Ovary (tissue), 9 donors: Measurements from ENCODE around the gene SNX5. TPM values are rescaled to one million over a fixed set of nuclear protein-coding genes. Genes with fewer than 3 reads are reported as not detected.

Source experiments
- DNase-seq, 5 donors: peaks; one replicate each; pipeline ENCODE4 v3.0.0-alpha.2; 2019 to 2020
- H3K27ac ChIP-seq, 2 donors: fragments of 200-600 bp; one replicate each; pipeline versions ENCODE4 v1.5.1 to v1.8.0; 2019 to 2022
- H3K27me3 ChIP-seq: fragments of 200-600 bp; one replicate; pipeline ENCODE4 v1.8.0; 2022
- H3K36me3 ChIP-seq: fragments of 200-600 bp; sonication (generic); one replicate; pipeline ENCODE4 v1.5.1; 2019
- H3K4me1 ChIP-seq: one replicate; pipeline ENCODE4 v1.8.1; 2013; ENCODE audit warnings: mild to moderate bottlenecking, moderate library complexity; ENCODE audit not compliant: insufficient read depth
- H3K4me3 ChIP-seq: fragments of 200-600 bp; sonication (generic); one replicate; pipeline ENCODE4 v1.5.1; 2017
- H3K9me3 ChIP-seq, 2 donors: fragments of 200-600 bp in 1 of 2; sonication (generic) in 1 of 2; one replicate each; pipeline versions ENCODE4 v1.5.1 to v1.8.1; 2013 to 2019; ENCODE audit warnings: mild to moderate bottlenecking in 1 of 2, moderate library complexity in 1 of 2
- CTCF ChIP-seq, 3 donors: fragments of 450-650 bp in 2 of 3; fragments of 200-600 bp in 1 of 3; IDR thresholded peaks; one replicate each; pipeline versions ENCODE4 v1.5.1 to v1.8.0; 2016 to 2022; ENCODE audit warnings: antibody characterized with exemption in 3 of 3, mild to moderate bottlenecking in 1 of 3
- EP300 ChIP-seq: sonication (generic); formaldehyde crosslinking; IDR thresholded peaks from one replicate; pipeline ENCODE4 v1.6.1; 2017; ENCODE audit warnings: antibody characterized with exemption
- POLR2A ChIP-seq: fragments of 450-650 bp; IDR thresholded peaks from one replicate; pipeline ENCODE4 v1.6.1; 2017; ENCODE audit warnings: antibody characterized with exemption, mild to moderate bottlenecking, moderate library complexity
- WGBS, 3 donors: extraction: QIAGEN DNeasy Blood & Tissue Kit in 1 of 3; methylation state at CpG; one replicate each; pipeline versions ENCODE4 v1.1.5 to v1.1.7; 2013 to 2017; 5-methylcytosine and 5-hydroxymethylcytosine counted together
- intact Hi-C, 4 donors: fragments of 100-400 bp; cut with DNase I; formaldehyde crosslinking; loops; one replicate each; pipeline versions ENCODE4 v1.11.0 to v1.15.1; 2022 to 2023
- polyA plus RNA-seq, 2 donors: library from polyadenylated mRNA; stranded (reverse); fragments of 200-250 nt in 1 of 2; fragments of 350-450 nt in 1 of 2; fragmentation: Illumina TruSeq in 1 of 2; extraction: RNeasy Lipid Tissue Mini Kit (QIAGEN cat#74804) in 1 of 2; gene quantifications; one replicate each; pipeline ENCODE4 v1.2.3, GENCODE V29; 2013 to 2014
- total RNA-seq, 7 donors: library from RNA; depleted of rRNA in 2 of 7; stranded (reverse); fragments of >200 nt in 2 of 7; fragmentation: NEBNext Ultra II Directional in 3 of 7; extraction: Animal tissue kit (Norgen Biotek cat#: 25700) in 3 of 7; gene quantifications; one replicate each; pipeline versions ENCODE4 v1.1.0 to v1.2.4, GENCODE V29; 2016 to 2023
- donor health status: DM: no; HTN: no; CAD: no; lungs with moderate emphysema.
- donor health status: DM: no; HTN: no; CAD: no.
- donor health status: Bipolar disorder and iron deficiency.
- donor health status: DM: yes; HTN: yes; CAD: no.
- donor health status: DM: no; HTN: no; CAD: no.
- donor health status: DM: yes; HTN: yes; CAD: no.

The SNX5 gene
- total and polyA plus RNA-seq, 9 donors, result 74.0 to 143 (median 101) TPM

GRCh38 chr20:17936761-17937732, 31.5 kb downstream of the SNX5 start:
- TF ChIP-seq EP300 (no peak), POLR2A (no peak), CTCF (IDR thresholded peaks at IDR 0.05) (no peak)
- intact Hi-C loops, result loop anchor here in 1 of 4 donors (5.0 kb wide), 1 partner anchor 40 kb away; no protein-coding TSS in a partner anchor
- H3K27me3 ChIP-seq, result no peaks in the 10 kb centered on the region
- no peaks in the 10 kb centered on the region for H3K9me3 ChIP-seq
- DNase-seq, result peak; percentile 63 to 73 (median 69)
- peak overlapping the region; percentile 15 to 50 for H3K27ac ChIP-seq
- H3K36me3 ChIP-seq, result no peaks in the 10 kb centered on the region
- no peak overlapping the region for H3K4me3 ChIP-seq
- peaks cover 20% of the 10 kb centered on the region for H3K4me1 ChIP-seq
- WGBS, 3 donors, result 1 to 10% (median 5%) methylated on average over 19 of the region's 19 CpGs

GRCh38 chr20:17936286-17936760, 32.3 kb downstream of the SNX5 start:
- Histone ChIP-seq H3K36me3 (no peaks in the 10 kb centered on the region), H3K27ac (peak overlapping the region; percentile 15 to 50), H3K4me1 (peaks cover 20% of the 10 kb centered on the region), H3K9me3 (no peaks in the 10 kb centered on the region), H3K27me3 (no peaks in the 10 kb centered on the region), H3K4me3 (no peak overlapping the region)
- intact Hi-C loops, result loop anchor here in 1 of 4 donors (5.0 kb wide), 1 partner anchor 39 kb away; no protein-coding TSS in a partner anchor
- no peak for TF ChIP-seq CTCF (IDR thresholded peaks at IDR 0.05)
- no peak for TF ChIP-seq POLR2A
- no peak for TF ChIP-seq EP300
- no peak for DNase-seq
- 19 to 32% (median 23%) methylated on average over 8 of the region's 8 CpGs for WGBS, 3 donors

- WGBS, 3 donors, result 45 to 70% (median 68%) methylated on average over 9 of the region's 9 CpGs
- H3K9me3 ChIP-seq, result no peaks in the 10 kb centered on the region
- H3K27me3 ChIP-seq, result no peaks in the 10 kb centered on the region
- no peak overlapping the region for H3K4me3 ChIP-seq
- H3K36me3 ChIP-seq, result no peaks in the 10 kb centered on the region
- TF ChIP-seq EP300 (no peak), CTCF (IDR thresholded peaks at IDR 0.05) (no peak), POLR2A (no peak)
- intact Hi-C loops, result loop anchor here in 1 of 4 donors (5.0 kb wide), 1 partner anchor 38 kb away; no protein-coding TSS in a partner anchor
- H3K27ac ChIP-seq, result peak overlapping the region in 1 of 2 donors; percentile 50
- peaks cover 20% of the 10 kb centered on the region for H3K4me1 ChIP-seq
- peak in 1 of 5 donors; percentile 29 for DNase-seq
Measured at GRCh38 chr20:17935761-17936160, 32.8 kb downstream of the SNX5 start.

- intact Hi-C loops, result loop anchor here in 1 of 4 donors (5.0 kb wide), 1 partner anchor 38 kb away; no protein-coding TSS in a partner anchor
- no peak overlapping the region for H3K27ac ChIP-seq
- 89 to 94% (median 93%) methylated on average over 3 of the region's 3 CpGs for WGBS, 3 donors
Measured at GRCh38 chr20:17935186-17935585, 33.4 kb downstream of the SNX5 start.

More at GRCh38 chr20:17935186-17935585, 33.4 kb downstream of the SNX5 start:
- H3K27me3 ChIP-seq, result no peaks in the 10 kb centered on the region
- no peak for DNase-seq
- no peaks in the 10 kb centered on the region for H3K9me3 ChIP-seq
- no peak for TF ChIP-seq EP300
- no peak for TF ChIP-seq POLR2A
- TF ChIP-seq CTCF (IDR thresholded peaks at IDR 0.05), result no peak
- H3K4me1 ChIP-seq, result peaks cover 20% of the 10 kb centered on the region
- no peak overlapping the region for H3K4me3 ChIP-seq
- H3K36me3 ChIP-seq, result no peaks in the 10 kb centered on the region
